ENCODE data around the gene SESTD1.
"Not testable (repeated sequence)": the region's sequence is repeated elsewhere in the genome, so short reads cannot be mapped to it uniquely, and the experiment has no call there.

DNA sequence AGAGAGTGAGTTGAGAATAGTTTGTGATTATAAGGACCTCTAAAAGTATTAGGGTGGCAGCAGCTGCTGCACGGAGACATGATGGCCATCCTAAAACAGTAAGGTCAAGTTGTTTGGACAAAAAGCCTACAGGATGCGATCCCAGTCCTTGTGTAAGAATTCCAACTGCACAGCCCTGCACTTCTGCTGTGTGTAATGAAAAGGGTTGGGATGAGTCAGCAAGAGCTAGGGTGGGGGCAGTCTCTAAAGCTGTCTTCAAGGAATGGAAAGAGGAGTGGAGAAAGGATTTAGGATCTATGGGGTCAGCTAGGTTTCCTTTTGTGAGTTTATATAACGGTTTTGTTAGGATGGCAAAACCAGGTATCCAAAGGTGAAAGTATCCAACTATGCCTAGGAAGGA is 211.1 kb downstream of the SESTD1 start:
- TF ChIP-seq, protein P1, sequence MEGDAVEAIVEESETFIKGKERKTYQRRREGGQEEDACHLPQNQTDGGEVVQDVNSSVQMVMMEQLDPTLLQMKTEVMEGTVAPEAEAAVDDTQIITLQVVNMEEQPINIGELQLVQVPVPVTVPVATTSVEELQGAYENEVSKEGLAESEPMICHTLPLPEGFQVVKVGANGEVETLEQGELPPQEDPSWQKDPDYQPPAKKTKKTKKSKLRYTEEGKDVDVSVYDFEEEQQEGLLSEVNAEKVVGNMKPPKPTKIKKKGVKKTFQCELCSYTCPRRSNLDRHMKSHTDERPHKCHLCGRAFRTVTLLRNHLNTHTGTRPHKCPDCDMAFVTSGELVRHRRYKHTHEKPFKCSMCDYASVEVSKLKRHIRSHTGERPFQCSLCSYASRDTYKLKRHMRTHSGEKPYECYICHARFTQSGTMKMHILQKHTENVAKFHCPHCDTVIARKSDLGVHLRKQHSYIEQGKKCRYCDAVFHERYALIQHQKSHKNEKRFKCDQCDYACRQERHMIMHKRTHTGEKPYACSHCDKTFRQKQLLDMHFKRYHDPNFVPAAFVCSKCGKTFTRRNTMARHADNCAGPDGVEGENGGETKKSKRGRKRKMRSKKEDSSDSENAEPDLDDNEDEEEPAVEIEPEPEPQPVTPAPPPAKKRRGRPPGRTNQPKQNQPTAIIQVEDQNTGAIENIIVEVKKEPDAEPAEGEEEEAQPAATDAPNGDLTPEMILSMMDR (IDR thresholded peaks at IDR 0.05; ENCODE audit: insufficient read depth, low read depth, low read length), result not testable (repeated sequence)
- not testable (repeated sequence) for TF ChIP-seq EZH2 (IDR thresholded peaks at IDR 0.05; ENCODE audit: insufficient read depth, low read length)
